Cardiac septum (tissue), 1 donor: ENCODE measurements around the gene MLC1. TPM values are rescaled to one million over a fixed set of nuclear protein-coding genes. Genes with fewer than 3 reads are reported as not detected.
"Not testable (repeated sequence)": the region's sequence is repeated elsewhere in the genome, so short reads cannot be mapped to it uniquely, and the experiment has no call there.

Source experiments
- DNase-seq: peaks from one replicate; pipeline ENCODE4 v3.0.0-alpha.2; 2020; ENCODE audit warnings: low spot score
- intact Hi-C: fragments of 100-400 bp; cut with DNase I; formaldehyde crosslinking; loops from one replicate; pipeline ENCODE4 v1.14.0; 2022
- total RNA-seq: library from RNA; stranded (reverse); fragmentation: NEBNext Ultra II Directional; extraction: Animal tissue kit (Norgen Biotek cat#: 25700); gene quantifications from one replicate; pipeline ENCODE4 v1.2.1, GENCODE V29; 2021
- donor health status: DM: no; HTN: no; CAD: no.

Gene MLC1
- total RNA-seq, 1 donor from 2014 or later = 0.13 TPM

GRCh38 chr22:50105208-50106100 is 20.2 kb upstream of the MLC1 start:
- DNase-seq = no peak
- intact Hi-C loops = no loop called here

DNA sequence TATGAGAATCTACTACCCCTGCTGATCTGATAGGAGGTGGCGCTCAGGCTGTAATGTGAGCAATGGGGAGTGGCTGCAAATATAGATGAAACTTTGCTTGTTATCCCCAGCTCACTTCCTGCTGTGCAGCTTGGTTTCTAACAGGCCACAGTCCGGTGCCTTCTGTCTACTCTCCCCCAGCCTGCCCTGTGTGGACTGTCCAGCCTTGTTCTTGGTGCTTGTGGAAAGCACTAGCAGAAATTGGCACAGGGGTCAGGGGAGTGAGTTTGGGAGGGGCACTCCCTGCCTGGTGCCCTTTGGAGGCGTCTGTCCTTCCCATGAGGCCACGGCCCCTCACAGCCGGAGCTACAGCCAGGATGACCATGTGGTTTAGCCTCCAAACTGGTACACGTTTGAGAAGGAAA is 18.9 kb upstream of the MLC1 start:
- no peak for DNase-seq
- intact Hi-C loops = no loop called here

GRCh38 chr22:50102946-50103345 is 17.7 kb upstream of the MLC1 start:
- DNase-seq = no peak
- intact Hi-C loops = no loop called here

DNA sequence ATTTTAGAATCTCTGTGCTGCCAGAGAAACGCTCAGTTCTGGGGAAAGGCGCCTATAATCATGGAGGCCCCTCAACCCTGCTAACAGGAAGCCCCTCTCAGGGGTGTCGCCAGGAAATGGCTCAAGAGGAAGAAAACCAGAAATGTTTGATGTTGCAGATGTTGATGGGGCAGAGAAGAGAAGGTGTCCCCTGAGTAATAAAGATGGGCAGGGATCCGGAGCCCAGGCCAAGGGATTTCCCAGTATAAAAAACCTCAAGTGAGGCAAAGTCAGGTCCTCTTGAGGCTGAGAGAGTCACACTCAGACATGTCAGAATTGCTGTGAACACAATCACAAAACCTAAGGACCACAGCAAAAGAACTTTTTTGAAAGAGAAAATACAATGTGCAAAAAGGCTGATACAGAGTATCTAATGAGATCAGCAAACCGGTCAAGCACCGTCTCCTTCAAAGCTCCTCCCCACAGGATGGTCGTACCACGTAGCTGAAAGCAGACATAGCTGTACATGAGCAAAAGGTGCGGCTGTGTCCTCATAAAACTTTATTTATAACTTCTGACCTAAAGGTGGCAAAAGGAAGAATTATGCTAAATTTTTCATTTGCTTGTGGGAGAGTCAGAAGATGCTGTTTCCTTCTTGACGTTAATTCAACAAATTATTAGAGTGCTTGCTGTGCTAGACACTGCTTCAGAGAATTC is 16.8 kb upstream of the MLC1 start:
- intact Hi-C loops = no loop called here
- DNase-seq = no peak

DNA sequence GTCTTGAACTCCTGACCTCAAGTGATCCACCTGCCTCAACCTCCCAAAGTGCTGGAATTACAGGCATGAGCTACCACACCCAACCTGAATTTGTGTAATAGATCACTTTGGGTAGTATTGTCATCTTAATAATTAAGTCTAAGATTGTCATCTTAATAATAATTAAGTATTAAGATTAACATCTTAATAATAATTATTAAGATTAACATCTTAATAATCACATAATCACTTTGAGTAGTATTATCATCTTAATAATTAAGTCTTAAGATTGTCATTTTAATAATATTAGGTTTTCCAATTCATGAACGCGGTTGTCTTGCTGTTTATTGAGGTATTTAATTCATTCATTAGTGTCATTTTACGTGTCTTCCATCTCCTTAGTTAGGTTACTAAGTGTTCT is 12.8 kb upstream of the MLC1 start:
- intact Hi-C loops = no loop called here
- no peak for DNase-seq

DNA sequence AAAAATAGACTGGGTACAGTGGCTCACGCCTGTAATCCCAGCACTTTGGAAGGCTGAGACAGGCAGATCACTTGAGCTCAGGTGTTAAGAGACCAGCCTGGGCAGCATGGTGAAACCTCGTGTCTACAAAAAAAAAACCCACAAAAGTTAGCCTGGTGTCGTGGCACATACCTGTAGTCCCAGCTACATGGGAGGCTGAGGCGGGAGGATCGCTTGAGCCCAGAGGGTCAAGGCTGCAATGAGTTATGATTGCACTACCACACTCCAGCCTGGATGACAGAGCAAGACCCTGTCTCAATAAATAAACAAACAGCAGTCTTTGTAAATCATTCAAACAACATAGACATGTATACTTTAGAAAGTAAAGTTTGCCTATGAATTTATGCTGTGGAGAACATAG is 7.1 kb upstream of the MLC1 start:
- DNase-seq = no peak
- intact Hi-C loops = no loop called here

- no peak for DNase-seq
- intact Hi-C loops = no loop called here
Measured at GRCh38 chr22:50091092-50091768, 6.0 kb upstream of the MLC1 start.

GRCh38 chr22:50090412-50090714 is 5.1 kb upstream of the MLC1 start:
- intact Hi-C loops = no loop called here
- DNase-seq = no peak

DNA sequence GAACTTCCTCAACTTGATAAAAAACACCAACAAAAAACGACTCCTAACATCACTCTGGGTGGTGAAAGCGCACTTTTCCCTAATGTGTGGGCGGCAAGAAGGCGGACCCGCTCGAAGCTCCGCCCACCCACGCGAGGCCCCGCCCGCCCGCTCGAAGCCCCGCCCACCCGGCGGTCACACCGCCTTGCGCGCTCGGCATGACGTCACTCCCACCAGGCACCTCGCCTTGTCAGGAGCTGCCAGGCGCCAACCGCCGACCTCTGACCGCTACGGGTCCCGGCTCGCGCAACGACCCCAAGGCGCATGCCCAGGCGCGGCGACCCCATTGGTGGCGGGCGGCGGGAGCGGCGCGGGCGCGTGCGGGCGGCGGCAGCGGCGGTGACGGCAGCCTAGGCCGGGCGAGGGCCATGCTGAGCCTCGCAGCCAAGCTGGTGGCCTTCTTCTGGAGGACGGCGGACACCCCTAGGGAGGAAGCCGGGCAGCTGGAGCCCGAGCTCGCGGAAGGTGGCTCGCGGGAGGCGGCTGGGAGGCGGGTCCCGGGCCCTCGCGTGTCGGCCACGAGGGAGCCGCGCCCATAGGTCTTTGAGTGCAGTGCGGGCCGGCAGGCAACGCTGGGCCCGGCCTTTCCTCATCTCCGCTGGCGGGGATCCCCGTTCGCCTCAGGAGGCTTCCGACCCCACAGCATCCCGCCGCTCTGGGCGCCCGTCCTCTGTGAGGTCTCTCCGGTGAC is 4.6 kb upstream of the MLC1 start, which contains the start of gene MOV10L1:
TSS of gene MOV10L1 (plus strand) at position 325 of the 730 bp plus-strand sequence. CDS start at position 408, 83 bp downstream.
- intact Hi-C loops = no loop called here
- DNase-seq = no peak

- no peak for DNase-seq
- intact Hi-C loops = no loop called here
Measured at GRCh38 chr22:50089231-50089630, 4.0 kb upstream of the MLC1 start.

- peak; percentile 46 for DNase-seq
- intact Hi-C loops = no loop called here
Measured at GRCh38 chr22:50088096-50088495, 2.9 kb upstream of the MLC1 start.

- peak; percentile 39 for DNase-seq
- intact Hi-C loops = no loop called here
Measured at GRCh38 chr22:50087646-50088045, 2.4 kb upstream of the MLC1 start.

- peak; percentile 19 for DNase-seq
- intact Hi-C loops = not testable (repeated sequence)
Measured at GRCh38 chr22:50086975-50087374, 1.7 kb upstream of the MLC1 start.

- no peak for DNase-seq
- intact Hi-C loops = no loop called here
Measured at GRCh38 chr22:50086526-50086925, 1.3 kb upstream of the MLC1 start.

DNA sequence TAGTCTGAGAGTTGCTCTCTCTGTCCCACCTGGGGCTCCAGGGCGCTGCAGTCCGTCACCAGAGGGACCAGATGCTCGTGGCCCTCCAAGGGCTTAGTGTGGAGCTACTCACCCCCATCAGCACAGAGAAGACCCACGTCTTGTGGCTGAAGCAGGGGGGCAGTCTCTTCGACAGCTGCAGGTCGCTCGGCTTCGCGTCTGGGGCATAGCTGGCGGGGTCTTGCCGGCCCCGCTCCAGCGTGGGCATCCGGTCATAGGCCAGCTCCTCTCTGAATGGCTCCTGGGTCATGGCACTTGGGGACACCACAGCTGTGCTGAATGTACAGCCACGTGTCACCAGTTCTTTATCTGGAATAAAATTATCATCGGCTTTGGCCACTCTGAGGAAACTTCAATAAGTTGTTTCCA is 608 bp downstream of the MLC1 start:
- intact Hi-C loops = no loop called here
- no peak for DNase-seq

- DNase-seq = peak; percentile 50
- intact Hi-C loops = no loop called here
Measured at GRCh38 chr22:50084080-50084477, 1.1 kb downstream of the MLC1 start.

GRCh38 chr22:50083462-50084079 is 1.7 kb downstream of the MLC1 start:
- intact Hi-C loops = no loop called here
- peak; percentile 71 for DNase-seq

DNA sequence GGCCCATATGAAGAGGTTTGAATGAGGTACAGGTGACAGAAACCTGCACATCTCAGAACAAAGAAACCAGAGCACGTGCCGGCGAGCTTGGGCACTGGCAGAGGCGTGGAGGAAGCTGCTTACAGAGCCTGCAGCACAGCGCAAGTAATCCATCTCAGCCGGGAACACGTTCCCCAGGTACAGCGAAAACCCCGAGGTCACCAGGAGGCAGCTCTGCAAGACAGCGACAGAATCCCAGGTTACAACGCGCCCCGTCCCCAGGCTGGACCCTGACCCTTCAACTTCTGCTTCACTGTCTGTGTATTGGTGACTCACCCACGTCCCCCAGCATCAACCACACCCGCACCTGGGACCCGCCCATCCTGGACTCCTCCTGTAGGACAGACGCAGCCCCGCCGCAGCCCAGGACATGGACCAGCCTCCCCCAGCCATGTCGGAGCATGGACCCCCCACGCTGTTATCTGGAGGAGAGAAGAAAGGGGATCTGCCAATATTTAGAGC is 2.2 kb downstream of the MLC1 start:
- intact Hi-C loops = no loop called here
- peak; percentile 20 for DNase-seq

GRCh38 chr22:50082197-50082715 is 3.0 kb downstream of the MLC1 start:
- DNase-seq = peak; percentile 51
- intact Hi-C loops = no loop called here
